Testis (tissue), 3 donors: ENCODE data around the gene HSD17B2. TPM values are rescaled to one million over a fixed set of nuclear protein-coding genes. Genes with fewer than 3 reads are reported as not detected.

Source experiments
- DNase-seq: peaks from one replicate; pipeline ENCODE4 v3.0.0-alpha.2; 2019
- H3K27ac ChIP-seq, 2 donors: fragments of 200-600 bp; sonication (generic); one replicate each; pipeline ENCODE4 v1.5.1; 2019
- H3K27me3 ChIP-seq: fragments of 200-600 bp; sonication (generic); one replicate; pipeline ENCODE4 v1.5.1; 2019
- H3K36me3 ChIP-seq: fragments of 200-600 bp; sonication (generic); one replicate; pipeline ENCODE4 v1.5.1; 2017; ENCODE audit warnings: low read depth; ENCODE audit errors: missing control alignments
- H3K4me1 ChIP-seq: fragments of 200-600 bp; sonication (generic); one replicate; pipeline ENCODE4 v1.5.1; 2019
- H3K4me3 ChIP-seq, 2 donors: fragments of 200-600 bp; sonication (generic); one replicate each; pipeline ENCODE4 v1.5.1; 2017 to 2019
- H3K9me3 ChIP-seq: fragments of 200-600 bp; sonication (generic); one replicate; pipeline ENCODE4 v1.5.1; 2017
- CTCF ChIP-seq, 3 experiments: fragments of 450-650 bp in 2 of 3; fragments of 200-600 bp in 1 of 3; sonication (generic) in 1 of 3; IDR thresholded peaks; one replicate each; pipeline ENCODE4 v1.5.1; 2016 to 2019; ENCODE audit warnings: antibody characterized with exemption in 3 of 3, mild to moderate bottlenecking in 2 of 3, moderate library complexity in 1 of 3
- POLR2A ChIP-seq: fragments of 450-650 bp; IDR thresholded peaks from one replicate; pipeline ENCODE4 v1.6.1; 2017; ENCODE audit warnings: antibody characterized with exemption, mild to moderate bottlenecking, moderate library complexity
- WGBS, 2 donors: methylation state at CpG; one replicate each; pipeline ENCODE4 v1.1.5; 2018; 5-methylcytosine and 5-hydroxymethylcytosine counted together
- intact Hi-C: fragments of 100-400 bp; cut with DNase I; formaldehyde crosslinking; loops from one replicate; pipeline ENCODE4 v1.15.1; 2023; ENCODE audit warnings: low total_unique reads
- polyA plus RNA-seq: library from polyadenylated mRNA; stranded (reverse); fragments of 350-450 nt; fragmentation: Illumina TruSeq; extraction: RNeasy Lipid Tissue Mini Kit (QIAGEN cat#74804); gene quantifications from one replicate; pipeline ENCODE4 v1.2.3, GENCODE V29; 2014; ENCODE audit warnings: low read depth, low replicate concordance; ENCODE audit not compliant: insufficient read depth
- total RNA-seq, 2 donors: library from RNA; depleted of rRNA; stranded (reverse); fragments of >200 nt; gene quantifications; one replicate each; pipeline ENCODE4 v1.2.3, GENCODE V29; 2016

Gene HSD17B2
- total and polyA plus RNA-seq, 3 donors from 2014 or later = 0.71 TPM; not detected in 2

- no peak for TF ChIP-seq CTCF (IDR thresholded peaks at IDR 0.05)
- no peak for TF ChIP-seq POLR2A
- no peaks in the 10 kb centered on the region for H3K9me3 ChIP-seq
- WGBS, 2 donors = 94% methylated on average over 8 of the region's 8 CpGs
- intact Hi-C loops = no loop called here
- H3K4me3 ChIP-seq = no peak overlapping the region
- H3K27me3 ChIP-seq = no peaks in the 10 kb centered on the region
- no peaks in the 10 kb centered on the region for H3K4me1 ChIP-seq
- H3K36me3 ChIP-seq = no peaks in the 10 kb centered on the region
- H3K27ac ChIP-seq = no peak overlapping the region
- DNase-seq = no peak
Observed at GRCh38 chr16:82042144-82042543, 7.1 kb downstream of the HSD17B2 start.

GRCh38 chr16:82042846-82043245, 7.8 kb downstream of the HSD17B2 start:
- TF ChIP-seq POLR2A (no peak), CTCF (IDR thresholded peaks at IDR 0.05) (no peak)
- DNase-seq = no peak
- H3K4me3 ChIP-seq = no peak overlapping the region
- 67 to 79% methylated on average over 1 to 2 of the region's 2 CpGs for WGBS, 2 donors
- intact Hi-C loops = no loop called here
- no peaks in the 10 kb centered on the region for H3K9me3 ChIP-seq
- no peaks in the 10 kb centered on the region for H3K36me3 ChIP-seq
- no peaks in the 10 kb centered on the region for H3K4me1 ChIP-seq
- H3K27ac ChIP-seq = no peak overlapping the region
- H3K27me3 ChIP-seq = no peaks in the 10 kb centered on the region

GRCh38 chr16:82043680-82044584, 8.9 kb downstream of the HSD17B2 start:
- TF ChIP-seq CTCF (IDR thresholded peaks at IDR 0.05) = no peak
- no peak for TF ChIP-seq POLR2A
- no peaks in the 10 kb centered on the region for H3K27me3 ChIP-seq
- no peak overlapping the region for H3K27ac ChIP-seq

GRCh38 chr16:82044585-82044911, 9.5 kb downstream of the HSD17B2 start:
- Histone ChIP-seq H3K27ac (no peak overlapping the region), H3K4me3 (no peak overlapping the region), H3K27me3 (no peaks in the 10 kb centered on the region), H3K4me1 (no peaks in the 10 kb centered on the region), H3K9me3 (no peaks in the 10 kb centered on the region), H3K36me3 (no peaks in the 10 kb centered on the region)
- no peak for DNase-seq
- 84% methylated on average over 3 of the region's 3 CpGs for WGBS, 2 donors
- no peak for TF ChIP-seq CTCF (IDR thresholded peaks at IDR 0.05)
- no peak for TF ChIP-seq POLR2A
- intact Hi-C loops = no loop called here

More at GRCh38 chr16:82043680-82044584, 8.9 kb downstream of the HSD17B2 start:
- Histone ChIP-seq H3K36me3 (no peaks in the 10 kb centered on the region), H3K9me3 (no peaks in the 10 kb centered on the region), H3K4me1 (no peaks in the 10 kb centered on the region), H3K4me3 (no peak overlapping the region)
- 65 to 67% methylated on average over 6 of the region's 6 CpGs for WGBS, 2 donors
- intact Hi-C loops = no loop called here
- no peak for DNase-seq

- no peaks in the 10 kb centered on the region for H3K27me3 ChIP-seq
- 40 to 64% methylated on average over 2 of the region's 2 CpGs for WGBS, 2 donors
- no peaks in the 10 kb centered on the region for H3K36me3 ChIP-seq
- no peaks in the 10 kb centered on the region for H3K4me1 ChIP-seq
- intact Hi-C loops = no loop called here
- no peaks in the 10 kb centered on the region for H3K9me3 ChIP-seq
- H3K4me3 ChIP-seq = no peak overlapping the region
- no peak for DNase-seq
- H3K27ac ChIP-seq = no peak overlapping the region
- TF ChIP-seq POLR2A (no peak), CTCF (IDR thresholded peaks at IDR 0.05) (no peak)
Observed at GRCh38 chr16:82045465-82045864, 10.4 kb downstream of the HSD17B2 start.
